Ectodermal cell (in vitro differentiated cells): ENCODE measurements around the gene PBRM1.

Experiments
- H3K27ac ChIP-seq: 2 replicates; pipeline ENCODE4 v1.7.0; 2013; ENCODE audit warnings: mild to moderate bottlenecking, low read depth, low read length; ENCODE audit not compliant: insufficient read depth, poor library complexity, severe bottlenecking
- H3K27me3 ChIP-seq: 2 replicates; pipeline ENCODE4 v1.7.0; 2013; ENCODE audit warnings: mild to moderate bottlenecking, low read length; ENCODE audit not compliant: insufficient read depth, control insufficient read depth, poor library complexity, severe bottlenecking
- H3K36me3 ChIP-seq: one replicate; pipeline ENCODE4 v1.7.0; 2013; ENCODE audit warnings: low read length; ENCODE audit not compliant: control insufficient read depth, insufficient read depth
- H3K4me1 ChIP-seq: one replicate; pipeline ENCODE4 v1.7.0; 2013; ENCODE audit warnings: low read length; ENCODE audit not compliant: control insufficient read depth, insufficient read depth
- H3K4me3 ChIP-seq: 2 replicates; pipeline ENCODE4 v1.7.0; 2013; ENCODE audit warnings: low read depth, low read length, control low read depth; ENCODE audit not compliant: insufficient read depth
- H3K9me3 ChIP-seq: 2 replicates; pipeline ENCODE4 v1.7.0; 2013; ENCODE audit warnings: mild to moderate bottlenecking, low read length, moderate library complexity; ENCODE audit not compliant: control insufficient read depth
- WGBS, 2 experiments: methylation state at CpG; one replicate each; pipeline ENCODE4 v1.1.7; 2013; ENCODE audit warnings: missing lambda C conversion rate in 2 of 2; 5-methylcytosine and 5-hydroxymethylcytosine counted together

Gene PBRM1

DNA sequence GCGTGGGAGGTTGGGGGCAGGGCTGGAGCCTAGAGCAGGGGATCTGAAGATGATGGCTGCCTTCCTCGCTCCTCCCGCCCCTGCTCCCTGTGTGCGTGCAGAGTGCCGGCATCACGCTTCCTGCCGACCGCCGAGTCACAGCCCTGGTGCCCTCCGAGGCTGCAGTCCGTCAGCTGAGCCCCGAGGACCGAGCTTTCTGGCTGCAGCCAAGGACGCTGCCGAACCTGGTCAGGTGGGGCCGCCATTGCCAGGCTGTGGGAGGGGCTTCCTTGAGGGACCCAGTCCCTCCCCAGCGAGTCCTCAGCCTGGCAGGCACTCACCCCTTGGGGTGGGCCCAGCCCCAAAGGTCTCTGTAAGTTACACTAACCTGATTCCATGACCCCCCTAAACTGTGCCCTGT is 173.0 kb downstream of the PBRM1 start:
- Histone ChIP-seq H3K4me1 (no peaks in the 10 kb centered on the region), H3K9me3 (no peaks in the 10 kb centered on the region), H3K27ac (no peak overlapping the region), H3K27me3 (no peaks in the 10 kb centered on the region), H3K4me3 (no peak overlapping the region), H3K36me3 (no peaks in the 10 kb centered on the region)
- WGBS, 2 experiments, result 87 to 89% methylated on average over 17 of the region's 17 CpGs

GRCh38 chr3:52512105-52512504 is 173.6 kb downstream of the PBRM1 start:
- Histone ChIP-seq H3K4me1 (no peaks in the 10 kb centered on the region), H3K27me3 (no peaks in the 10 kb centered on the region), H3K36me3 (no peaks in the 10 kb centered on the region)

DNA sequence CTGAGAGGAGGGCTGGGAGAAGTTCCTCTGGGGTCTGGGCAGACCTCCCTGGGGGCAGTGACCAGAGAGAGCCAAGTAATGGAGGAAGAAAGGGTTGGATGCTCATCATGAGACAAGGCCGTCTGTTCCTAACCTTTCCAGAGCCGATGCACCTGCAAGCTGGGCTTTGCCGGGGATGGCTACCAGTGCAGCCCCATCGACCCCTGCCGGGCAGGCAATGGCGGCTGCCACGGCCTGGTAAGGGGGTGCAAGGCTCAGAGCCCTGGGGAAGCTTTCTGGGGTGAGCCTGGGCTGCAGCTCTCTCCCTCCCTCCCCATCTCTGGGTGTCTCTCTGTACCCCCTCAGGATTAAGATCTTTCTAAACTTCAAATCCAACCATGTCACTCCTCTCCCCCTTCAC is 174.2 kb downstream of the PBRM1 start:
- Histone ChIP-seq H3K9me3 (no peaks in the 10 kb centered on the region), H3K27me3 (no peaks in the 10 kb centered on the region), H3K4me3 (no peak overlapping the region), H3K36me3 (no peaks in the 10 kb centered on the region), H3K4me1 (no peaks in the 10 kb centered on the region), H3K27ac (no peak overlapping the region)
- 86 to 89% methylated on average over 7 of the region's 7 CpGs for WGBS, 2 experiments

More at GRCh38 chr3:52512105-52512504, 173.6 kb downstream of the PBRM1 start:
- WGBS, 2 experiments, result 73 to 81% methylated on average over 8 of the region's 8 CpGs
- Histone ChIP-seq H3K27ac (no peak overlapping the region), H3K9me3 (no peaks in the 10 kb centered on the region), H3K4me3 (no peak overlapping the region)

- WGBS, 2 experiments, result 88 to 89% methylated on average over 12 of the region's 12 CpGs
- H3K27me3 ChIP-seq, result no peaks in the 10 kb centered on the region
- no peaks in the 10 kb centered on the region for H3K9me3 ChIP-seq
These were observed 175.9 kb downstream of the PBRM1 start for GRCh38 chr3:52509753-52510328.

DNA sequence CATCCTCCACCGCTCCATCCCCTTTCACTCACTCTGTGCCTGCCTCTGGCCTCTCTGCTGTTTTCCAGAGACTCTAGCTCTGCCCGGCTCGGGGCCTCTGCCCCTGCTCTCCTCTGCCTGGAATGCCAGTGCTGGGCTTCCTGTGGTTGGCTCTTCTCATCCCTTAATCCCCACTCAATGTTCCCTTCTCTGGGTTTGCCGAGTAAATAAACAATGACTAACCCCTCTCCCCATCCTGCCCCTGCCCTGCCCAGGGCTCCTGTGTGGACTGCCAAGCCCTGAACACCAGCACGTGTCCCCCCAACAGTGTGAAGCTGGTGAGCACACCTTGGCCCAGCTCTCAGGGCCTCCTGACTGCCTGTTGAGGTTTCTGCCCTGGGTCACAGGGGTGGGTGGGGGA is 178.4 kb downstream of the PBRM1 start:
- 56 to 60% methylated on average over 5 of the region's 5 CpGs for WGBS, 2 experiments
- H3K9me3 ChIP-seq, result no peaks in the 10 kb centered on the region
- H3K4me3 ChIP-seq, result no peak overlapping the region
- peaks cover 5% of the 10 kb centered on the region for H3K4me1 ChIP-seq
- H3K27me3 ChIP-seq, result no peaks in the 10 kb centered on the region
- no peaks in the 10 kb centered on the region for H3K36me3 ChIP-seq
- H3K27ac ChIP-seq, result no peak overlapping the region

More at GRCh38 chr3:52509753-52510328, 175.9 kb downstream of the PBRM1 start:
- Histone ChIP-seq H3K36me3 (no peaks in the 10 kb centered on the region), H3K27ac (no peak overlapping the region), H3K4me3 (no peak overlapping the region), H3K4me1 (peaks cover 5% of the 10 kb centered on the region)

- Histone ChIP-seq H3K4me1 (peaks cover 5% of the 10 kb centered on the region), H3K9me3 (no peaks in the 10 kb centered on the region), H3K27me3 (no peaks in the 10 kb centered on the region), H3K36me3 (no peaks in the 10 kb centered on the region), H3K4me3 (no peak overlapping the region), H3K27ac (no peak overlapping the region)
- 88 to 91% methylated on average over 27 of the region's 27 CpGs for WGBS, 2 experiments
These were observed 179.3 kb downstream of the PBRM1 start for GRCh38 chr3:52506266-52506966.

- H3K27me3 ChIP-seq, result no peaks in the 10 kb centered on the region
- peaks cover 5% of the 10 kb centered on the region for H3K4me1 ChIP-seq
- H3K4me3 ChIP-seq, result no peak overlapping the region
- no peaks in the 10 kb centered on the region for H3K9me3 ChIP-seq
- no peaks in the 10 kb centered on the region for H3K36me3 ChIP-seq
- H3K27ac ChIP-seq, result no peak overlapping the region
- WGBS, 2 experiments, result 83 to 88% methylated on average over 10 of the region's 10 CpGs
These were observed 180.7 kb downstream of the PBRM1 start for GRCh38 chr3:52504977-52505376.

DNA sequence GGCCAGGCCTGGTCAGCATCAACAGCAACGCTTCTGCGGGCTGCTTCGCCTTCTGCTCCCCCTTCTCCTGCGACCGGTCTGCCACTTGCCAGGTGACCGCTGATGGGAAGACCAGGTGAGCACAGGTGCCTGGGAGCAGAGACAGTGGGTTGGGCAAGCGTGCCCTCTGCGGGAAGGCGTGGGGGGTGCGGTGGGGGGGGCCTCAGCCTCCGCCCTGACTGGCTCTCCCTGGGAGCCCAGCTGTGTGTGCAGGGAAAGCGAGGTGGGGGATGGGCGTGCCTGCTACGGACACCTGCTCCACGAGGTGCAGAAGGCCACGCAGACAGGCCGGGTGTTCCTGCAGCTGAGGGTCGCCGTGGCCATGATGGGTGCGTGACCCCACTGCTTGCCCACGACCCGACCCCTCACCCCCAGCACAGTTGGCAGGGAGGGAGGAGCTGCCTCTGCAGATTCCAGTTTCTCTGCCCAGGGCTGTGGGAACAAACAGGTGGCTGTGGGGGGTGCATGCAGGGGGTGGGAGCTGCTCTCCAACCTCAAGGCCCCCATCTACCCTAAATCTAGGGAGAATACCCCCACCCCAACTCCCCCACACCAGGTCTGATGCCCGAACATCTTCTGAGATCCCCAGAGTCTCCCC is 181.8 kb downstream of the PBRM1 start:
- no peak overlapping the region for H3K27ac ChIP-seq
- H3K9me3 ChIP-seq, result no peaks in the 10 kb centered on the region
- H3K36me3 ChIP-seq, result no peaks in the 10 kb centered on the region
- peaks cover 5% of the 10 kb centered on the region for H3K4me1 ChIP-seq
- H3K27me3 ChIP-seq, result no peaks in the 10 kb centered on the region
- 79 to 84% methylated on average over 23 of the region's 23 CpGs for WGBS, 2 experiments
- no peak overlapping the region for H3K4me3 ChIP-seq

- no peak overlapping the region for H3K27ac ChIP-seq
- no peak overlapping the region for H3K4me3 ChIP-seq
- no peaks in the 10 kb centered on the region for H3K27me3 ChIP-seq
- no peaks in the 10 kb centered on the region for H3K9me3 ChIP-seq
- peaks cover 5% of the 10 kb centered on the region for H3K4me1 ChIP-seq
- 90 to 93% methylated on average over 11 of the region's 11 CpGs for WGBS, 2 experiments
- H3K36me3 ChIP-seq, result no peaks in the 10 kb centered on the region
These were observed 182.8 kb downstream of the PBRM1 start for GRCh38 chr3:52502808-52503350.

DNA sequence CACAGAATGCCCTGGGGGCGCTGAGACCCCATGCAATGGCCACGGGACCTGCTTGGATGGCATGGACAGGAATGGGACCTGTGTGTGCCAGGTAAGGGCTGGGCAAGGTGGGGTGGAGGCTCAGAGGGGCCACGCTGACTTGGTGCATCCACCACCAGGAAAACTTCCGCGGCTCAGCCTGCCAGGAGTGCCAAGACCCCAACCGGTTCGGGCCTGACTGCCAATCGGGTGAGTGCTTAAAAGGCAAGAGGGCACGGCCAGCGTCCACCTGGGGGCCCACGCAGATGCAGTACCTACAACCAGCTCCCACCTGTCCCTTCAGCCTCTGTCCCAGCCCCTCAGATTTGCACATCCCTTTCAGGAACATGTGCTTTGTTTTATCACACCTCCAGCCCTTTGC is 183.7 kb downstream of the PBRM1 start:
- no peaks in the 10 kb centered on the region for H3K9me3 ChIP-seq

More for the DNA sequence above, 183.7 kb downstream of the PBRM1 start:
- Histone ChIP-seq H3K27me3 (no peaks in the 10 kb centered on the region), H3K4me3 (no peak overlapping the region), H3K27ac (no peak overlapping the region), H3K36me3 (no peaks in the 10 kb centered on the region), H3K4me1 (peaks cover 5% of the 10 kb centered on the region)
- WGBS, 2 experiments, result 92 to 93% methylated on average over 11 of the region's 11 CpGs
